Psoas muscle (tissue), 8 donors: ENCODE measurements around the gene BCAS3. TPM values are rescaled to one million over a fixed set of nuclear protein-coding genes. Genes with fewer than 3 reads are reported as not detected.

Experiments
- ATAC-seq, 4 donors: fragments of 200-7000 bp; cut with Tn5 transposase; one replicate each; pipeline ENCODE4 v1.9.1; 2020; ENCODE audit warnings: moderate library complexity in 3 of 4, mild to moderate bottlenecking in 2 of 4
- DNase-seq, 2 donors: peaks; one replicate each; pipeline ENCODE4 v3.0.0-alpha.2; 2020
- H3K27ac ChIP-seq: fragments of 200-600 bp; one replicate; pipeline ENCODE4 v1.8.0; 2022
- H3K27me3 ChIP-seq, 3 donors: fragments of 200-600 bp in 1 of 3; one replicate each; pipeline versions ENCODE4 v1.6.1 to v1.8.0; 2013 to 2022; ENCODE audit warnings: low read length in 2 of 3, mild to moderate bottlenecking in 2 of 3, moderate library complexity in 1 of 3; ENCODE audit not compliant: insufficient read depth in 3 of 3
- H3K36me3 ChIP-seq, 2 donors: fragments of 200-600 bp in 1 of 2; one replicate each; pipeline versions ENCODE4 v1.6.1 to v1.8.0; 2013 to 2022; ENCODE audit warnings: low read depth in 1 of 2, mild to moderate bottlenecking in 1 of 2, moderate library complexity in 1 of 2; ENCODE audit not compliant: insufficient read depth in 1 of 2
- H3K4me1 ChIP-seq: fragments of 200-600 bp; one replicate; pipeline ENCODE4 v1.8.0; 2022
- H3K4me3 ChIP-seq: fragments of 200-600 bp; one replicate; pipeline ENCODE4 v1.8.0; 2022; ENCODE audit warnings: mild to moderate bottlenecking
- H3K9me3 ChIP-seq: fragments of 200-600 bp; one replicate; pipeline ENCODE4 v1.8.0; 2022
- WGBS, 3 donors: extraction: QIAGEN DNeasy Blood & Tissue Kit; methylation state at CpG; one replicate each; pipeline versions ENCODE4 v1.1.6 to v1.1.7; 2013; 5-methylcytosine and 5-hydroxymethylcytosine counted together
- intact Hi-C, 2 donors: fragments of 100-400 bp; cut with DNase I; formaldehyde crosslinking; loops; one replicate each; pipeline versions ENCODE4 v1.11.0 to v1.14.2; 2022
- polyA plus RNA-seq, 3 donors: library from polyadenylated mRNA; stranded (reverse); fragments of 200-250 nt; gene quantifications; one replicate each; pipeline ENCODE4 v1.2.3, GENCODE V29; 2013
- total RNA-seq, 4 donors: library from RNA; stranded (reverse); fragmentation: NEBNext Ultra II Directional in 2 of 4; extraction: Animal tissue kit (Norgen Biotek cat#: 25700) in 2 of 4; gene quantifications; one replicate each; pipeline versions ENCODE4 v1.2.1 to v1.2.4, GENCODE V29; 2021 to 2023
- TF ChIP-seq, protein P1 (sequence below): fragments of 200-600 bp; IDR thresholded peaks from one replicate; pipeline ENCODE4 v1.8.0; 2022; ENCODE audit warnings: antibody characterized with exemption
- donor health status: healthy with polysubstance abuse.
- donor health status: DM: no; HTN: no; CAD: no; lungs with moderate emphysema.
- donor health status: Bipolar disorder and iron deficiency.
- donor health status: healthy.
- donor health status: DM: yes; HTN: yes; CAD: no.
- donor health status: DM: no; HTN: no; CAD: no.
- donor health status: DM: no; HTN: no; CAD: no.
- donor health status: DM: yes; HTN: yes; CAD: no.

BCAS3 gene
- total and polyA plus RNA-seq, 7 donors: 2.4 to 28.8 (median 15.0) TPM

GRCh38 chr17:61328351-61328750 is 650.7 kb downstream of the BCAS3 start:
- TF ChIP-seq, protein P1, sequence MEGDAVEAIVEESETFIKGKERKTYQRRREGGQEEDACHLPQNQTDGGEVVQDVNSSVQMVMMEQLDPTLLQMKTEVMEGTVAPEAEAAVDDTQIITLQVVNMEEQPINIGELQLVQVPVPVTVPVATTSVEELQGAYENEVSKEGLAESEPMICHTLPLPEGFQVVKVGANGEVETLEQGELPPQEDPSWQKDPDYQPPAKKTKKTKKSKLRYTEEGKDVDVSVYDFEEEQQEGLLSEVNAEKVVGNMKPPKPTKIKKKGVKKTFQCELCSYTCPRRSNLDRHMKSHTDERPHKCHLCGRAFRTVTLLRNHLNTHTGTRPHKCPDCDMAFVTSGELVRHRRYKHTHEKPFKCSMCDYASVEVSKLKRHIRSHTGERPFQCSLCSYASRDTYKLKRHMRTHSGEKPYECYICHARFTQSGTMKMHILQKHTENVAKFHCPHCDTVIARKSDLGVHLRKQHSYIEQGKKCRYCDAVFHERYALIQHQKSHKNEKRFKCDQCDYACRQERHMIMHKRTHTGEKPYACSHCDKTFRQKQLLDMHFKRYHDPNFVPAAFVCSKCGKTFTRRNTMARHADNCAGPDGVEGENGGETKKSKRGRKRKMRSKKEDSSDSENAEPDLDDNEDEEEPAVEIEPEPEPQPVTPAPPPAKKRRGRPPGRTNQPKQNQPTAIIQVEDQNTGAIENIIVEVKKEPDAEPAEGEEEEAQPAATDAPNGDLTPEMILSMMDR: no peak
- no peak overlapping the region for H3K27ac ChIP-seq
- intact Hi-C loops: no loop called here
- no peaks in the 10 kb centered on the region for H3K4me1 ChIP-seq
- 97% methylated on average over 6 of the region's 6 CpGs for WGBS, 3 donors
- no peaks in the 10 kb centered on the region for H3K27me3 ChIP-seq
- H3K9me3 ChIP-seq: no peaks in the 10 kb centered on the region
- DNase-seq (no peak), ATAC-seq (no peak)
- no peaks in the 10 kb centered on the region for H3K36me3 ChIP-seq
- no peak overlapping the region for H3K4me3 ChIP-seq

GRCh38 chr17:61330174-61331150 is 652.8 kb downstream of the BCAS3 start:
- Histone ChIP-seq H3K4me3 (no peak overlapping the region), H3K36me3 (no peaks in the 10 kb centered on the region), H3K9me3 (no peaks in the 10 kb centered on the region), H3K27ac (no peak overlapping the region), H3K4me1 (no peaks in the 10 kb centered on the region), H3K27me3 (no peaks in the 10 kb centered on the region)
- 90 to 92% (median 90%) methylated on average over 11 of the region's 11 CpGs for WGBS, 3 donors
- no peak for ATAC-seq
- TF ChIP-seq, protein P1: no peak
- intact Hi-C loops: loop anchor here in 1 of 2 donors (10.0 kb wide), 1 partner anchor 764 kb away; no protein-coding TSS in a partner anchor
- no peak for DNase-seq

DNA sequence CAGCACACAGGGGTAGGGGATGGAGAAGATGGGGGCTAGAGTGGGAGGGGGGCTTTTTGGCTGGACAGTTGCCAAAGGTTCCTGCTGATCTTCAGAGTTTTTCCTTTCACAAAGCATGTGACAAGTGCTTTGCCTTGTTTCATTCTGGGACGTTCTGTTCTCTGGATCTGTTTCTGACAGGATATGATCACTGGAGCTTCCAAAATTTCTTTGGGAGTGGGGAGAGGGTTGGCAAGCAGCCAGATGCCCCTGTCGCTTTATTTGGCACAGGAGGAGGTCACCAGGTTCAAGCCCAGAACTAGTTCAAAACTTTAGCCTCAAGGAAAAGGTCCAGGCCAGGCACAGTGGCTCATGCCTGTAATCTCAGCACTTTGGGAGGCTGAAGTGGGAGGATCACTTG is 653.5 kb downstream of the BCAS3 start:
- Histone ChIP-seq H3K4me3 (no peak overlapping the region), H3K27ac (no peak overlapping the region), H3K27me3 (no peaks in the 10 kb centered on the region), H3K4me1 (no peaks in the 10 kb centered on the region), H3K9me3 (no peaks in the 10 kb centered on the region), H3K36me3 (no peaks in the 10 kb centered on the region)
- DNase-seq: no peak
- ATAC-seq: no peak
- WGBS, 3 donors: 9 to 19% (median 13%) methylated on average over 2 of the region's 2 CpGs
- TF ChIP-seq, protein P1: no peak
- intact Hi-C loops: loop anchor here in 1 of 2 donors (10.0 kb wide), 1 partner anchor 764 kb away; no protein-coding TSS in a partner anchor

DNA sequence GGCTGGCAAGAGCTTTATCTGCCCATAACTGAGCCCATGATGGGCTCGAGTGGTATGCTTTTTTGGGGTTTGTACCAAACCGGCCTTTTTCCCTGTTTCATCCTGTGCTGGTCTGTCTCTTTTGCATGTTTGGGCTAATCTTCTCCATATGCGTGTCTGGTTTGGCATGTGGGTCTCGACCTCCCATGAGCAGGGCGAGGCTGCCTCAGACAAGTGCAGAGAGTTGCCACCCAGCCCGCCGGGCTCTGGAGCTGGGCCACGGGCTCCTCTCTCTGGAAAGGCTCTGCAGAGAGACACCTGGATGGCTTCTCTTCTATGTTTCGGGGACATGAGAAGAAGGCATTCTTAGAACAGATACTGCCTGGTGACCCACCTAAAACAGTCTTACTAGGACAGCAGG is 654.2 kb downstream of the BCAS3 start:
- Histone ChIP-seq H3K27ac (no peak overlapping the region), H3K4me3 (no peak overlapping the region), H3K4me1 (no peaks in the 10 kb centered on the region), H3K9me3 (no peaks in the 10 kb centered on the region), H3K36me3 (no peaks in the 10 kb centered on the region), H3K27me3 (no peaks in the 10 kb centered on the region)
- ATAC-seq (no peak), DNase-seq (no peak)
- WGBS, 3 donors: 77 to 92% (median 83%) methylated on average over 9 of the region's 9 CpGs
- intact Hi-C loops: loop anchor here in 1 of 2 donors (10.0 kb wide), 1 partner anchor 763 kb away; no protein-coding TSS in a partner anchor
- TF ChIP-seq, protein P1: no peak
